Measurements from ENCODE around the gene TTC7B.

The TTC7B gene

GRCh38 chr14:90522571-90523191 lies 293.5 kb downstream of the TTC7B start:
- DNase-seq (ENCODE audit: low read depth), result no peak
- TF ChIP-seq CTCF (IDR thresholded peaks at IDR 0.05; ENCODE audit: insufficient read depth, low read depth, low read length, missing control alignments), result no peak
- no peak overlapping the region for H3K4me3 ChIP-seq (ENCODE audit: low read depth, low read length)

GRCh38 chr14:90521930-90522483 lies 294.2 kb downstream of the TTC7B start:
- TF ChIP-seq CTCF (IDR thresholded peaks at IDR 0.05; ENCODE audit: insufficient read depth, low read depth, low read length, missing control alignments), result no peak
- no peak for DNase-seq (ENCODE audit: low read depth)
- H3K4me3 ChIP-seq (ENCODE audit: low read depth, low read length), result no peak overlapping the region

GRCh38 chr14:90521084-90521929 lies 294.9 kb downstream of the TTC7B start:
- no peak for DNase-seq (ENCODE audit: low read depth)
- TF ChIP-seq CTCF (IDR thresholded peaks at IDR 0.05; ENCODE audit: insufficient read depth, low read depth, low read length, missing control alignments), result no peak
- no peak overlapping the region for H3K4me3 ChIP-seq (ENCODE audit: low read depth, low read length)

- DNase-seq (ENCODE audit: low read depth), result no peak
- TF ChIP-seq CTCF (IDR thresholded peaks at IDR 0.05; ENCODE audit: insufficient read depth, low read depth, low read length, missing control alignments), result no peak
- no peak overlapping the region for H3K4me3 ChIP-seq (ENCODE audit: low read depth, low read length)
Measured at GRCh38 chr14:90520326-90520725, 295.9 kb downstream of the TTC7B start.

- DNase-seq (ENCODE audit: low read depth), result no peak
- no peak for TF ChIP-seq CTCF (IDR thresholded peaks at IDR 0.05; ENCODE audit: insufficient read depth, low read depth, low read length, missing control alignments)
- no peak overlapping the region for H3K4me3 ChIP-seq (ENCODE audit: low read depth, low read length)
Measured at GRCh38 chr14:90519262-90519920, 296.8 kb downstream of the TTC7B start.

- H3K4me3 ChIP-seq (ENCODE audit: low read depth, low read length), result no peak overlapping the region
- DNase-seq (ENCODE audit: low read depth), result peak; percentile 53
- peak; percentile 61 for TF ChIP-seq CTCF (IDR thresholded peaks at IDR 0.05; ENCODE audit: insufficient read depth, low read depth, low read length, missing control alignments)
Measured at GRCh38 chr14:90518941-90519256, 297.3 kb downstream of the TTC7B start.
